CD4-positive, alpha-beta T cell treated with Interleukin-2 at 100 ng/mL for 4 hours (primary cell): ENCODE data around the gene ARRDC3.

Experiments used
- DNase-seq: peaks from one replicate; pipeline ENCODE4 v3.0.0-alpha.2; 2020; ENCODE audit warnings: low spot score

Gene ARRDC3

DNA sequence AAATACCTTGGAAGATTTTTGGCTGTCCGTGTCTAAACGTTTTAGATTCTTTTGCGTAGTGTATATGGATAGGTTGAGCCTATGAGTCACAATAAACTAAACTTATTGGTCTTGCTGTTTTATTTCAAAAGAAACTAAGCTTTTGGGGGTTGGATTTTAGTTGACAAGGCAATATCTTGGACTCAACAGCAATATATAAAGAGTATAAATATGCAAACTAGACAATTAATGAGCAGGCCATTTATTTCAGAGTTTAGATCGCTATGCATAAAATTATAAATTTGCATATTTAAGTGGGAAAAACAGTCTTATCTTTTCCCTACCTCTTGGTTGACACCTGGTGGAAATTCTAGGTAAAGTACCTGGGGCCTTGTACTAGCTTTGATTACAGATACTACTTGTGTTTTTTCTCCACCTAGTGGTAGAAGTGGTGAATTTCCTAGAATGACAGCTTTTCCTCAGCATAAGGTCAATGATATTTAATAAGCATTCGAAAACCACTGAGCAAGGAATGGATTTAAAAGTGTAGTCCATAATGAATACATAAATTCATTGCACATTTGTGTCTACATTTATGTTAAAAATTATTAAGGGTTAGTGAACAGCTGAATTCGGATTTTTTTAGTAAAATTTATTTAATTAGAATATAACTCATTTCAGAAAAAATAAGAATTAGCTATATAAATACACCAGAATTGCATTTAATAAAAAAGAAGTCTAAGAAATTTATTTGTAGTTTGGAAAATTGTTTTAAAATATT is 1.7 kb upstream of the ARRDC3 start:
- DNase-seq, result peak; percentile 92

DNA sequence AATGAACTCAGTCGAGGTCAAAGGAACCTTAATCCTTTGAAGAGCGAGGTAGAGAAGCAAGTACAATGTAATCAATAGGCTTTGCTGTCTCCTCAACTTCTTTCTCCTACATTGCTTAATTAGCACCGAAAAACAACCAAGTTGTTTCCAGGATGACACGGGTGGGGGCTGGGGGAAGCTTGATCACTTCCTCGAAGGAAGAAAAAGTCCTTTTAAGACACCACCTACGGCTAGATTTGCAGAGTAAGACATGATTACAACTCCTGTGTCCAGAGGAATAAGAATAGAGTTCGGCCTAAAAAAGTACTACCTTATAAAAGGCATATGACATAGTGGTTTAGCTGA is 811 bp upstream of the ARRDC3 start:
- DNase-seq, result no peak

DNA sequence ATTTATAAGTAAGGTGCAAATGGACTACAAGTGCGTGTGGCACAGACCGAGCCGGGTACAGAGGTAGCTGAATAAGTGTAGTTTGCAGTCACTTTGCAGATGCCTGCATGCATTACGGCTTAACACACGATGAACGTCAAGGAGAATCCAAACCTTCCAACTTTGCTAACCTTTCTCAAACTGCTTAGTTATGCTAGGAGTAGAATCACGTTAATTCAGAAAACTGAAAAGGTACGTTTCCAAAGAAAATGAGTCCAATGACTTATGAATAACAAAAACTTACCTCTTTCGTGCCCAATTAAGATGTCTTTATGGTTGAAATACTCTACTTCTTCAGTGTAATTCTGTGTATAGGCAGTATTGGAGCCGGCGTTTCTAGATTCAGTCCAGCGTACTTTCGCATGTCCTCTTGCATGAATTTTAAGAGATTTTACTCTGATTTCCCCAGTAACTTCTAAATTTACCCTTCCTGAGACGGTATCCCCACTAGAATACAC is 539 bp downstream of the ARRDC3 start:
- peak; percentile 52 for DNase-seq

DNA sequence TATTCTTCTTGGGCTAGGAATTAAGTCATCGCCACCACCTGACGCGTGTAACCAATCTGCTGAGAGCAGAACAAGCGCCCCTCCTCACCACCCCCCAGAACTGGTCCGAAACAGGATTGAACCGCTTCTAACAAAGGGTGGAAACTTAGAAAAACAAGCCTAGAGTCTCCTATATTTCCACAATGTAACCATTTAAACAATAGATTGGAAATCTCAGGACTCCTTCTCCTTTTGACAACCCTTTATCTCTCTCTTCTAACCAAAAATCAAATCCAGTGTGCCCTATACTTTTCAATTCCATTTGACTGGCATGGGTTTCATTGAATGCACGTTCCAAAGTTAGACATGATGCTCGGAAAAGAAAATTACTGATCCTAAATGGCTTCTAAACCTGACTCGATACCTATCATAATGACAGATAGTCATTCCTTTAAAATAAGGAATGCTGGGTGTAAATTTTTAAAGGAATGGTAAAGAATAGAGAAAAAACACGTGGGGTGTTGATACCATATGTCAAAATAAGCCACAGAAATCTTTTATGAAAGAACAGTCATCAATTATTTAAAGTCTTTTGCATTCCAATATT is 1.2 kb downstream of the ARRDC3 start:
- peak; percentile 89 for DNase-seq

DNA sequence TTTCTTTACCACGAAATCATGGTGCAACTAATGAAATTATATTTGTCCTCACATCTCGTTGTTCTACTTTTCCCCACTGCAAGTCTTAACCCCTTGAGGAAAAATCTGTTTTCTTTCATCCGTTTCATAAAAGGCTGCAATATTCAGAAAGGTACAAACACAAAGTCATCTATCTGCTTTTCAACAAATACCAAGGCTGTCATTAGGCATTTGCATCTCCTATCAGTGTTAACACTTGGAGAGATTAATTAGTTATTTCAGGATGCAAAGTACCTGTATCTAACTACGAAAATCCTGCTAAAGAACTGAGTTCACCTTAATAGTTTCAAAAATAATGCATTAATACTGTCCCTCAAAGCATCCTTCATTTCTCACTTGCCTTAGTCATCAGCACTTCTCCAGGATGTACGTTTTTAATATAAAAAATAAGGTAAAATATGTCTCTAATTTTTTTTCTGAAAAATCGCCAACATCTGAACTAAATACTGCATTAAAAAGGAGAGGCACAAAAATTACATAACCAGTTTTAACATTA is 1.8 kb downstream of the ARRDC3 start:
- no peak for DNase-seq

DNA sequence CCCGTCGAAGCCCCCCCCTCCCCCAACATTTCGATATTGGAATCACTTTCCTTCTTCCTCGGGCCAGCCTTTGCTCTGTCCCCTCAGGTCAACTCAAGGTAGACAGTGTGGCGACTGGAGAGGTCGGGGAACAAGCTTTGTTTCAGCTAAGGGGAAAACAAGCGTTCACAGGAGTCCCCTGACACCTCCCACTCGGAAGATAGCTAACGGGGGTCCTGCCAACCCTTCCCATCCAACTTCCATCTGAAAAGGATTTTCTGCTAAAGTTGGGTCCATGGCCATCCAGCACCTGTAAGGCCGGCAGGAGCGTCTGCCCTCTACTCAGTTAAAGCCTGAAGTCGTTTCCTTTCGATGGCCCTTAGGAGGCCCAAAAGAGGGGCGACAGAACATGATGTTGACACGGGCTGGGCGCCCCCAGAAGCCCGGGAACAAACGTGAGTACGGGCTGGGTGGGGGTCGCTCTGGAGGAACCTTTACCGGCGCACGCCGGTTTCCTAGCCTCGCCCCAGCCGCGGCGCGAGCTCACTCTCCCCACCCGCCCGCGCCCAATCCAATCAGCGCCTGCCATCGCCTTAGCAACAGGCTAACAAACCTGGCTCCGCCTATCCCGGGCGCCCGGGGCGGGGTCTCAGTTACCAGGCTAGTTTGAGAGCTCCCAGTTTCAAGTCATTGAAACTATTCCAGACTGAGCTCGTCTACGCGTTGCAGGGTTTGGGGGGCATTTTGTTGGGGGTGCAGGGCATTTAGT is 2.5 kb downstream of the ARRDC3 start:
- DNase-seq, result peak; percentile 99

DNA sequence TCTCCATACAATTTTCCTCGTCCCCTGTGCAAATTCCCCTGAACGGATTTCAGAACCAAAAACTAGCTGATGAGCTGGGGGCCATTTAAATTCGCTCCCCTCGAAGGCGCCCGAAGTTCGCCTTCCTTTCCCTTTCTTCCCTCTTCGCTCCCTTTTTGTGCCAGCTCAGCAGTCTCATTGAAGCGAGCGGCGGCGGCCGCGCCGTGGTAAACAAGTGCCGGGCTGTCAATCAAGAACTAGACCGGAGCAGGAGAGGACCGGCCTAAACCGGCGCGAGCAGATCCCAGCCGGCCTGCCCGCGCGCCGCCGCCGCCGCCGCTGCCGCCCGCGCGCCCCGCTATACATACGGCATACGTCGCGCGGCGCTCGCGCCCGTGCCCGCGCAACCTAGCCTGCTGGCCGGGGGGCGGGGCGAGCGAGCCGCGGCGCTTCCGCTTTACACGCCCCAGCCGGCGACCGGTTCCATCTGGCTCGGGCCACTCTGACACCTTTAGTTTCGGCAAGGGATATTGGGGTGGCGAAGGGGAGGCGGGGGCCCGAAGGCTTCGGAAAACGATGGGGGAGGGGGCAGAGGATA is 3.1 kb downstream of the ARRDC3 start:
- peak; percentile 97 for DNase-seq

DNA sequence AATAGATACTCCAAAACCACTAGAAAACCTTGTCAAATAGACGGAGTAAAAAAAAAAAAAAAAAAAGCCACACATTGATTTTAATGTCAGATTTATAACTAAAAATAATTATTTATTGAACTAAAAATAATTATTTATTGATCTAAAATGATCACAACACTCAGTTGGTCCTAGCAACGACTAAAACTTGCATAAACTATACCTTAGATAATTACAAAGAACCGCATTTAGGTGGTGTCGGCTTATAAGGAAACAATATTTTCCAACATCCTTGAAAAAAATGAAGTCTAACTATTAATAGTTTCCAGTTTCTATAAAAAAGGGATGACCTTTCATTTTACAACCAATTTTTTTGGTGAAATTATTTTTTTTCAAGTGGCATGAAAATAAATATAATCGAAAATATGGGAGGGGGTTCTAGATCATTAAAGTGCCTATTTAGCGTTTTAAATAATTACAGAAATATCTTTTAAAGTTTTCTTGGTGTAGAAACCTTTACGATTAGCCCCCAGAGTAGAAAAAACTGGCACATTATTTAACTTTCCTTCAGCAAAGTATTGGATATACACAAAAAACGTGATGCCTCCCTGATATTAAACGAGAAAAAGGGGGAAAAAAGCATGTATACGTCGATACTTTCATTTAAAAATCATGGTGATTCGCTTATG is 3.7 kb downstream of the ARRDC3 start:
- DNase-seq, result no peak

DNA sequence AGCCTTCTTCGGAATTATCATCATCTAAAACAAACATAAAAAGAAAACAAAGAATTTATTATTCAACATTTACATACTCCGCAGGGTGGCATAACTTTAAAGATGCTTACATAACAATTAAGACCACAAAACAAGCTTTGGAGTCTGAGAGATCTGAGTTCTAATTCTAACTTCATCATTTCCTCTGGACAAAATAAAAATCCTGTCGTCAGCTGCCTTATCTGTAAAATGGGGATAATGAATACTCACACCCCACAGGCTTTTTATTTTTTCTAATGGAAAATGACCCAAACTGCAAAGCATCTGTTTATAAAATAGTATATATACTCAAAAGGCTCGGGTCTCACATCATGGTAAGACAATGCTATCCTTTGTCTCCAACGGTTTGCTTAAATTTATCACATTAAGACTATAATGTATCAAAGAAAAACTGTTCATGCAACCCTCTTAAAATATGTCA is 4.3 kb downstream of the ARRDC3 start:
- no peak for DNase-seq

DNA sequence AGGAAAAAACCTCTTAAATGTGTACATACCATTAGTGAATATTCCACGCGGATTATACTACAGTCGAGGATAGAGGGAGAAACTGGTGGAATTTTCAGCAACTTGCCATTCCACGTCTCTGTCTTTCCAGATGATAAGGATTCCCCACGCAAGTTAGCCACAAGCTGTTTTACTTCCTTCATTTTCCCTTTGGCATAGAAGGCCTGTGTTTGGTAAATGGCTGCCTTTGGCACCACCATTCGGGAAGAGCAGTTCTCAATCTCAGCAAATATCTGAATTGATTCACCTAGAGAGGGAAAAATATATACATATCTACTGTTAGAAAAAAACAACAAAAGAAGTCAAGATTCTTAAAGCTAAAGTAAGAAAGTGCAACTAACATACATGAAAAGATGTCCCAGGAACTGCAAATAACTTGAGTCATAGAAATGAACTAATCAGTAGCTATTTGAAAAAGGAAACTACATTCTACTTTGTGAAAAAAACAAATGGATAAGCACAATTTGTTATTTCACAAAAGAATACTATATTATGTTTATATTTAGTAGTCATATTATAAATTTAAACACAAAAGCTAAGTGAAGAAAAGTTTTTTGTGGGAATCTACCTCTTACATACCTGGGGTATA is 8.1 kb downstream of the ARRDC3 start:
- DNase-seq, result no peak

DNA sequence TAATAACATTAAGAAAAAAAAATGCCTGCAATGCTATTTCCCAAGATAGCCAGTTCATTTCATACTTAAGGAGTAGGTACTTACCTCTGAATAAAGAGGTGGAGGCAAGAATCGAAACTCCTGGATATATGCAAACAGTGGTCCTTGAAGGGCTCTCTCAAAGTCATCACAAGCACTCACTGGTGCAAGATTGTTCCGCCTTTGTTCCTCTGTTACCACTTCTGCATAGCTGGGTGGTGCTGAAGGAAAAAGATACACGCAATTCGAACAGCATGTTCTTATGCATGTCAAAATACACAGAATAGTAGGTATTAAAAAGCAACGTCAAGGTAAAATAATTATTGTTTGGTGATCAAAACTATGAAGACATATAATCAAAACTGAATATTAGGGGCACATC is 9.5 kb downstream of the ARRDC3 start:
- DNase-seq, result no peak

DNA sequence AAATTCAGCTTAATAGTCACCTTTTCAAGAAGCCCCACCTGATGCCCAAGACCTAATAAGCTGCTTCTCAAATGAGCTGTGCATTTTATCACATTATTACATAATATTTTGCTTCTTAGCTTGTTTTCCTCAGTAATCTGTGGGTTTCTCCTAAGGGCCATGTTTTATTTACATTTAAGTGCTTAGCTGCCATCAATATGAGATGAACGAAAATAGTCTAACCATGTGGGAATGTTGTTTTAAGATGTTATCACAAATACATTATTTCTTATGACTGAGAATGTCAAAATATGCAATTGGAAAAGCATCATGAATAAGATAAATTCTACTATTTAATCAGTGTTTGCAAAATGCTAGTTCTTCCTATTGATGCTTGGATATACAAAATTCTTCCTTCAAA is 10.1 kb downstream of the ARRDC3 start:
- DNase-seq, result no peak

DNA sequence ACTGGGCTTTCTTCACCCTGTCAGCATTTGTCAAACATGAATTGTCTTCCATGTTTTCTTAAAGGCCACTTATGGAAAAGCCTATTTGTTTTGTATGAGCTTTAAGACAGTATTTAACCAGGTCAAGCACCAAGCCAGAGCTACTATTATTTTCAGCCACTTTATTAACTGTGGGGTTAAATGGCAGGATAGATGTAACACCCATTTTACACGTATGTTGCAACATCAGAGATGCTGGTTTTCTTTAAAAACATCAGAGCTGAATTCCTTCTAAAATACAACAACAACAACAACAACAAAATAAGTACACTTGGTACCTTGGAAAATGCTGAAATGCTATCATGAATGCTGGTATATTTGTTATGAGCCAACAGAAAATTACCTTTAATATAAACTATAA is 13.6 kb downstream of the ARRDC3 start:
- DNase-seq, result no peak

DNA sequence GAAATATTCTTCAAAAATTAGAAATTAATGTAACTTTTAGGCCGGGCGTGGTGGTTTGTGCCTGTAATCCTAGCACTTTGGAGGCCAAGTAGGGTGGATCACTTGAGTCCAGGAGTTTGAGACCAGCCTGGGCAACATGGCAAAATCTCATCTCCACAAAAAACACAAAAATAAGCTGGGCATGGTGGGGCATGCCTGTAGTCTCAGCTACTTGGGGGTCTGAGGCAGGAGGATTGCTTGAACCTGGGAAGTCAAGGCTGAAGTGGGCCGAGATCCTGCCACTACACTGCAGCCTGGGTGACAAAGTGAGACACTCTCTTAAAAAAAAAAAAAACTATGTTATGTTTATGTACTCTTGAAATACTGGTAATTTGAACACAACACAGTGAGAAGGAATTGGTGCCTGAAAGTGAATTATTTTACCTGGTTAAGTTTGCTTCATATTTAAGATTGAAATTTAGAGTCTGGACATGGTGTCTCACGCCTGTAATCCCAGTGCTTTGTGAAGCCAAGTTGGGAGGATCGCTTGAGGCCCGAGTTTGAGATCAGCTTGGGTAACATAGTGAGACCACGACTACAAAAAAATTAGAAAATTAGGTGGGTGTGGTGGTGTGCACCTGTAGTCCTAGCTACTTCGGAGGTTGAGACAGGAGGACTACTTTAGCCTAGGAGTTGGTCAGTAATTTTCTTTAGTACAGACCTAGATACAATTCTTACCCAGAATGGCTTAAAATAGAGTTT is 15.0 kb downstream of the ARRDC3 start:
- no peak for DNase-seq

DNA sequence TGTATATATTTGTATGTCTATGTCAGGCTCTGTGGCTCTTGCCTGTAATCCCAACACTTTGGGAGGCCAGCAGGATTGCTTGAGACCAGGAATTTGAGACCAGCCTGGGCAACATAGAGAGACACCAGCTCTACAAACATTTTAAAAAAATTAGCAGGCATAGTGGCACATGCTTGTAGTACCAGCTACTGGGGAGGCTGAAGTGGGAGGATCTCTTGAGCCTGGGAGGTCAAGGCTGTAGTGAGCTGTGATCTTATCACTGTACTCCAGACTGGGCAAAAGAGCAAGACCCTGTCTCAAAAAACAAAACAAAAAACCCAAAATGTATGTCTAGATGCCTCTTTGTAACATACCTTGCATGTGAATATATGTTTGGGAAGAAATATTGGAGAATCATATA is 15.8 kb downstream of the ARRDC3 start:
- no peak for DNase-seq

DNA sequence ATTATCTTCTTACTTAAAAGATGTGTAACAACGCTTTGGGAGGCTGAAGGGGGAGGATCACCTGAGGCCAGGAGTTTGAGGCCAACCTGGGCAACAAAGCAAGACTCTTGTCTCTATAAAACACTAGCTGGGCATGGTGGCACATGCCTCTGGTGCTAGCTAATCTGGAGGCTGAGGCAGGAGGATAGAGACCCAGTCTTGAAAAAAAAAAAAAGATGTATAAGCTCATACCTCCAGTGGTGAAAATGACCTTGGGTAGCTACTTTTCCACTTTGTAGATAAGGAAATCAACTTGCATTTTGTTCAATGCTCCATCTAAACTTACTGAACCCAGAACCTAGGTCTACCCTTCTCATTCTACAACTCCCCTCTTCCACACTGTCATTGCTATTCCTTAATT is 16.6 kb downstream of the ARRDC3 start:
- no peak for DNase-seq

DNA sequence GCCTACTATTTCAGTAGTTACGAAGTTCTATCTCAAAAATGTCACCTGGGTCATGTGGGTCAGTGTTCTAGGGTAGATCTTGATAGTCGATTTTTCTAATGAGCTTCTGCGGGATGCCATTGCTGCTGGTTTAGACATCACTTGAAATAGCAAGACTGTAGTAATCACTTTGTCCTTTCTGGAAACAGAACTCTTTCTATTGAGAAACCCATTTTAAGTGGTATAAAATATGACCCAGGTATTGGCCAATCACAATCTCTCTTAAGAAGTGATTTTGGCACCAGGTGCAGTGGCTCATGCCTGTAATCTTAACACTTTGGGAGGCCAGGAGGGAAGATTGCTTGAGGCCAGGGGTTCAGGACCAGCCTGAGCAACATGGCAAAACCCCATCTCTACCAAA is 17.6 kb downstream of the ARRDC3 start:
- DNase-seq, result no peak

DNA sequence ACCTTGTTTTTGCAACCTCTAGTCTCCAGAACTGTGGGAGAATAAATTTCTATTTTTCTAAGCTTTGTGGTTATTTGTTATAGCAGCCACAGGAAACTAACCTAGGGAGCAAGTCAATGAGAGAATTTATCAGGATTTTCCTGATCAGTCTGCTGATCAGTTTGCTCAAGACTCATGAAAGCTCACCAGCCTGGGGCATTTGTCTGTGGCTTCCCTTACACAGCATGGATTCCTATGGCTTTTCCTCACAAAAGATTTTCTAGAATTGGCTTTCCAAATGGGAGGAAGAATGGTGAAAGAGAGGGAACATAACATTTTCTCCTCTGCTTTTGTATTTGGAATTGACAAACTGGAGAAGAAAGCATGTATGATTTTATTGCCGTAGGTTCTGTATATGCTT is 20.2 kb downstream of the ARRDC3 start:
- no peak for DNase-seq

DNA sequence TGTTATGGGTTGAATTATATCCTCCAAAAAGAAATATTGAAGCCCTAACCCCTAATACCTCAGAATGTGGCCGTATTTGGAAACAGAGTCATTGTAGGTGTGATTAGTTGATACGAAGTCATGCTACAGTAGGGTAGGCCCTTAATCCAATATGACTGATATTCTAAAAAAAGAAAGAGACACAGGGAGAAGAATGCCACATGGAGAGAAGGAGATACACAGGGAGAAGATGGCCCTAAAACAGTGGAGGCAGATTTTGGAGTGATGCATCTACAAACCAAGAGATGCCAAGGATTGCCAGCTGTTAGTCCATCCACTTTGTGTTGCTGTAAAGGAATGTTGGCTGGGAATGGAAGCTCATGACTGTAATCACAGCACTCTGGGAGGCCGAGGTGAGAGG is 21.3 kb downstream of the ARRDC3 start:
- DNase-seq, result no peak

DNA sequence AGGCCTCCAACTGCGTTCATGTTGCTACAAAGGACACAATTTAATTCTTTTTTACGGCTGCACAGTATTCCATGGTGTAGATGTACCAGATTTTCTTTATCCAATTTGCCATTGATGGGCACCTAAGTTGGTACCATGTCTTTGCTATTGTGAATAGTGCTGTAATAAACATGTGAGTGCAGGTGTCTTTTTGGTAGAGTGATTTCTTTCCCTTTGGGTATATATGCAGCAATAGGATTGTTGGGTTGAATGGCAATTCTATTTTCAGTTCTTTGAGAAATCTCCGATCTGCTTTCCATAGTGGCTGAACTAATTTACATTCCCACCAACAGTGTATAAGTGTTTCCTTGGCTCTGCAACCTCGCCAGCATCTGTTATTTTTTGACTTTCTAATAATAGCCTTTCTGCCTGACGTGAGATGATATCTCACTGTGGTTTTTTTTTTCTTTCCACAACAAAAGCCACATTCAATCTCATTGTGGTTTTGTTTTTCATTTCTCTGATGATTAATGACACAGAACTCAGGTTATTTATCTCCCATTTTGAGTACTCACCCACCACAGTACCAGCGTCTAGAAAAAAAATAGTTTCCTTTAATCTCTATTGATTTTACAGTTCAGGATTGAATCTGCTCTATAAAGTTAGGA is 21.9 kb downstream of the ARRDC3 start:
- DNase-seq, result no peak
